HG03045 (cell line): ENCODE measurements around the gene ANKRD22.
"Not testable (repeated sequence)": the region's sequence is repeated elsewhere in the genome, so short reads cannot be mapped to it uniquely, and the experiment has no call there.

Experiments
- ATAC-seq: cut with Tn5 transposase; IDR thresholded peaks from one replicate; pipeline ENCODE4 v1.9.1; 2021; ENCODE audit warnings: mild to moderate bottlenecking, moderate library complexity; ENCODE audit not compliant: unreplicated experiment

The ANKRD22 gene

GRCh38 chr10:88838766-88839350 lies 12.8 kb downstream of the ANKRD22 start:
- ATAC-seq, result no peak

- ATAC-seq, result not testable (repeated sequence)
Observed at GRCh38 chr10:88837632-88838031, 14.0 kb downstream of the ANKRD22 start.

GRCh38 chr10:88835910-88836221 lies 15.8 kb downstream of the ANKRD22 start:
- no peak for ATAC-seq

GRCh38 chr10:88835096-88835909 lies 16.3 kb downstream of the ANKRD22 start:
- ATAC-seq, result peak; percentile 86

GRCh38 chr10:88833723-88834122 lies 17.9 kb downstream of the ANKRD22 start:
- no peak for ATAC-seq

GRCh38 chr10:88833156-88833555 lies 18.5 kb downstream of the ANKRD22 start:
- ATAC-seq, result no peak

- no peak for ATAC-seq
Observed at GRCh38 chr10:88832376-88832775, 19.3 kb downstream of the ANKRD22 start.

- no peak for ATAC-seq
Observed at GRCh38 chr10:88831709-88832108, 19.9 kb downstream of the ANKRD22 start.

GRCh38 chr10:88830643-88831268 lies 20.9 kb downstream of the ANKRD22 start:
- no peak for ATAC-seq

GRCh38 chr10:88828310-88828709 lies 23.3 kb downstream of the ANKRD22 start:
- ATAC-seq, result no peak

- ATAC-seq, result no peak
Observed at GRCh38 chr10:88827671-88828070, 24.0 kb downstream of the ANKRD22 start.

GRCh38 chr10:88826388-88826787 lies 25.3 kb downstream of the ANKRD22 start:
- ATAC-seq, result no peak

GRCh38 chr10:88820748-88821401 lies 30.8 kb downstream of the ANKRD22 start:
- no peak for ATAC-seq

GRCh38 chr10:88819290-88819689 lies 32.4 kb downstream of the ANKRD22 start:
- no peak for ATAC-seq

- ATAC-seq, result no peak
Observed at GRCh38 chr10:88813200-88813599, 38.4 kb downstream of the ANKRD22 start.

- no peak for ATAC-seq
Observed at GRCh38 chr10:88810196-88810961, 41.3 kb downstream of the ANKRD22 start.

- ATAC-seq, result no peak
Observed at GRCh38 chr10:88809621-88810020, 42.0 kb downstream of the ANKRD22 start.

GRCh38 chr10:88805924-88806323 lies 45.7 kb downstream of the ANKRD22 start:
- no peak for ATAC-seq

- ATAC-seq, result no peak
Observed at GRCh38 chr10:88805361-88805760, 46.3 kb downstream of the ANKRD22 start.

- ATAC-seq, result no peak
Observed at GRCh38 chr10:88804083-88804812, 47.4 kb downstream of the ANKRD22 start.
